HEK293 (cell line): ENCODE data around the gene MMADHC.

Experiments
- CTCF ChIA-PET: fragments of 350-600 bp; formaldehyde crosslinking; extraction: SDS; loops from one replicate; lab custom pipeline; 2021; ENCODE audit warnings: antibody characterized with exemption; lab: Yijun Ruan, JAX
- POLR2A ChIA-PET: fragments of 300-600 bp; formaldehyde crosslinking; extraction: SDS; loops from one replicate; lab custom pipeline; 2020; ENCODE audit warnings: antibody characterized with exemption, inconsistent platforms; lab: Yijun Ruan, JAX
- H3K27ac ChIP-seq: fragments of 200-500 bp; sonication (Bioruptor generic); 2 replicates; pipeline ENCODE4 v1.5.1; 2014; ENCODE audit warnings: low read depth, low read length, control low read depth, inconsistent platforms; ENCODE audit errors: extremely low read depth
- H3K36me3 ChIP-seq, 2 experiments: fragments of 200-500 bp in 1 of 2; sonication (Bioruptor generic) in 1 of 2; 1 replicate in 1 of 2; 2 replicates in 1 of 2; pipeline ENCODE4 v1.5.1; 2014 to 2017; ENCODE audit warnings: inconsistent platforms in 2 of 2, low read length in 2 of 2; ENCODE audit not compliant: control insufficient read depth in 2 of 2, insufficient read depth in 1 of 2
- H3K4me1 ChIP-seq: fragments of 200-500 bp; sonication (Bioruptor generic); 2 replicates; pipeline ENCODE4 v1.5.1; 2014; ENCODE audit warnings: mild to moderate bottlenecking, low read length, inconsistent platforms; ENCODE audit not compliant: control insufficient read depth, insufficient read depth
- H3K4me3 ChIP-seq: 2 replicates; pipeline ENCODE4 v1.5.1; 2011; ENCODE audit warnings: low read depth, mild to moderate bottlenecking, control low read depth, low read length, moderate library complexity
- H3K9me3 ChIP-seq: fragments of 200-500 bp; sonication (Bioruptor generic); 2 replicates; pipeline ENCODE4 v1.5.1; 2014; ENCODE audit warnings: low read depth, low read length, inconsistent platforms; ENCODE audit not compliant: control insufficient read depth, insufficient read depth
- KLF9 ChIP-seq: fragments of 450-650 bp; formaldehyde crosslinking; IDR thresholded peaks from 2 replicates; pipeline ENCODE4 v1.5.1; 2016; ENCODE audit warnings: missing biosample characterization, missing genetic modification characterization, low read depth
- PRDM2 ChIP-seq: fragments of 450-650 bp; formaldehyde crosslinking; IDR thresholded peaks from 2 replicates; pipeline ENCODE4 v1.5.1; 2016; ENCODE audit warnings: missing biosample characterization, missing genetic modification characterization, borderline replicate concordance
- ZBTB26 ChIP-seq: fragments of 450-650 bp; formaldehyde crosslinking; optimal IDR thresholded peaks from 2 replicates; pipeline ENCODE3; 2016; ENCODE audit warnings: missing biosample characterization, mild to moderate bottlenecking, missing genetic modification characterization
- ZBTB6 ChIP-seq: fragments of 450-650 bp; formaldehyde crosslinking; IDR thresholded peaks from 2 replicates; pipeline ENCODE4 v1.5.1; 2017; ENCODE audit warnings: missing biosample characterization, missing genetic modification characterization
- ZNF148 ChIP-seq: fragments of 450-650 bp; formaldehyde crosslinking; IDR thresholded peaks from 2 replicates; pipeline ENCODE4 v1.5.0; 2017; ENCODE audit warnings: missing biosample characterization, missing genetic modification characterization, borderline replicate concordance
- ZNF280C ChIP-seq: fragments of 450-650 bp; formaldehyde crosslinking; IDR thresholded peaks from 2 replicates; pipeline ENCODE4 v1.5.1; 2016; ENCODE audit warnings: missing biosample characterization, missing genetic modification characterization
- ZNF521 ChIP-seq: fragments of 450-650 bp; formaldehyde crosslinking; IDR thresholded peaks from 2 replicates; pipeline ENCODE4 v1.5.1; 2017; ENCODE audit warnings: missing biosample characterization, mild to moderate bottlenecking, missing genetic modification characterization
- ZNF600 ChIP-seq: fragments of 450-650 bp; formaldehyde crosslinking; IDR thresholded peaks from 2 replicates; pipeline ENCODE4 v1.5.1; 2016; ENCODE audit warnings: missing biosample characterization, missing genetic modification characterization
- ZNF837 ChIP-seq: fragments of 450-650 bp; formaldehyde crosslinking; IDR thresholded peaks from 2 replicates; pipeline ENCODE4 v1.5.1; 2016; ENCODE audit warnings: missing biosample characterization, missing genetic modification characterization

MMADHC gene

GRCh38 chr2:149586898-149587219 is 716 bp downstream of the MMADHC start (continued):
- TF ChIP-seq PRDM2 (no peak), ZNF600 (tag by site-specific recombination) (no peak)

GRCh38 chr2:149586063-149586462 is 1.5 kb downstream of the MMADHC start:
- Histone ChIP-seq H3K4me1 (no peaks in the 10 kb centered on the region), H3K36me3 (peaks cover 27 to 43% of the 10 kb centered on the region in 2 experiments), H3K9me3 (no peaks in the 10 kb centered on the region), H3K4me3 (peak overlapping the region; percentile 61), H3K27ac (no peak overlapping the region)
- TF ChIP-seq ZNF148 (tag by site-specific recombination) (no peak), ZNF521 (no peak), KLF9 (tag by site-specific recombination) (no peak), ZNF280C (tag by site-specific recombination) (no peak), ZNF837 (tag by site-specific recombination) (no peak), ZBTB6 (tag by site-specific recombination) (no peak), ZBTB26 (no peak)
- CTCF ChIA-PET, result no interaction called here
- POLR2A ChIA-PET, result no interaction called here
